Neutrophil (primary cell): ENCODE data around the gene CECR2.

Experiments used
- H3K27ac ChIP-seq: fragments of 200-600 bp; sonication (generic); 2 replicates; pipeline ENCODE4 v1.5.1; 2016; ENCODE audit warnings: mild to moderate bottlenecking, moderate library complexity
- H3K27me3 ChIP-seq: fragments of 200-600 bp; sonication (generic); 2 replicates; pipeline ENCODE4 v1.6.0; 2016; ENCODE audit warnings: mild to moderate bottlenecking
- H3K36me3 ChIP-seq: fragments of 200-600 bp; sonication (generic); 2 replicates; pipeline ENCODE4 v1.5.1; 2017
- H3K4me1 ChIP-seq, 2 experiments: fragments of 200-600 bp in 1 of 2; sonication (generic) in 1 of 2; 1 replicate in 1 of 2; 2 replicates in 1 of 2; pipeline versions ENCODE4 v1.5.1 to v1.6.1; 2013 to 2016; ENCODE audit warnings: low read depth in 1 of 2, low read length in 1 of 2, mild to moderate bottlenecking in 1 of 2, moderate library complexity in 1 of 2; ENCODE audit not compliant: control insufficient read depth in 1 of 2, insufficient read depth in 1 of 2
- H3K4me3 ChIP-seq, 2 experiments: fragments of 200-600 bp in 1 of 2; sonication (generic) in 1 of 2; 1 replicate in 1 of 2; 2 replicates in 1 of 2; pipeline ENCODE4 v1.5.1; 2013 to 2016; ENCODE audit warnings: low read depth in 1 of 2, low read length in 1 of 2, mild to moderate bottlenecking in 1 of 2, moderate library complexity in 1 of 2
- H3K9me3 ChIP-seq: fragments of 200-600 bp; sonication (generic); 2 replicates; pipeline ENCODE4 v1.5.1; 2016
- TF ChIP-seq, protein P1 (sequence below): fragments of 200-600 bp; sonication (generic); IDR thresholded peaks from 2 replicates; pipeline ENCODE4 v1.5.1; 2016; ENCODE audit warnings: antibody characterized with exemption

Gene CECR2

DNA sequence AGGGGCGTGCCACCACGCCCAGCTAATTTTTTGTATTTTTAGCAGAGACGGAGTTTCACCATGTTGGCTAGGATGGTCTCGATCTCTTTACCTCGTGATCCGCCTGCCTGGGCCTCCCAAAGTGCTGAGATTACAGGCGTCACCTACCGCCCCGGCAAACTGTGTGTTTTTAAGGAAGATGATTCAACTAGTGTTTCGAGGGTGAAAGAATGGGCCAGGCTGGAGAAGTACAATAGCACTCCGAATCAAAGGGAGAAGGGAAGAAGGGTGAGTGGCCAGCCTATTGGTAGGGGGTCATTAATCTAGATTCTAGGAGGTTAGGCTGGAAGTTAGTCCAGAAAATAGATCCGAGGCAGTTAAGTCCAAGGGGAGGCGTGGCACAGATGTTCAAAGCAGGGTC, 2.9 kb upstream of the CECR2 start:
- Histone ChIP-seq H3K9me3 (no peaks in the 10 kb centered on the region), H3K27me3 (peaks cover 92% of the 10 kb centered on the region), H3K27ac (no peak overlapping the region), H3K36me3 (no peaks in the 10 kb centered on the region), H3K4me1 (peaks cover 0 to 11% of the 10 kb centered on the region in 2 experiments), H3K4me3 (no peak overlapping the region)
- TF ChIP-seq, protein P1, sequence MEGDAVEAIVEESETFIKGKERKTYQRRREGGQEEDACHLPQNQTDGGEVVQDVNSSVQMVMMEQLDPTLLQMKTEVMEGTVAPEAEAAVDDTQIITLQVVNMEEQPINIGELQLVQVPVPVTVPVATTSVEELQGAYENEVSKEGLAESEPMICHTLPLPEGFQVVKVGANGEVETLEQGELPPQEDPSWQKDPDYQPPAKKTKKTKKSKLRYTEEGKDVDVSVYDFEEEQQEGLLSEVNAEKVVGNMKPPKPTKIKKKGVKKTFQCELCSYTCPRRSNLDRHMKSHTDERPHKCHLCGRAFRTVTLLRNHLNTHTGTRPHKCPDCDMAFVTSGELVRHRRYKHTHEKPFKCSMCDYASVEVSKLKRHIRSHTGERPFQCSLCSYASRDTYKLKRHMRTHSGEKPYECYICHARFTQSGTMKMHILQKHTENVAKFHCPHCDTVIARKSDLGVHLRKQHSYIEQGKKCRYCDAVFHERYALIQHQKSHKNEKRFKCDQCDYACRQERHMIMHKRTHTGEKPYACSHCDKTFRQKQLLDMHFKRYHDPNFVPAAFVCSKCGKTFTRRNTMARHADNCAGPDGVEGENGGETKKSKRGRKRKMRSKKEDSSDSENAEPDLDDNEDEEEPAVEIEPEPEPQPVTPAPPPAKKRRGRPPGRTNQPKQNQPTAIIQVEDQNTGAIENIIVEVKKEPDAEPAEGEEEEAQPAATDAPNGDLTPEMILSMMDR = no peak

DNA sequence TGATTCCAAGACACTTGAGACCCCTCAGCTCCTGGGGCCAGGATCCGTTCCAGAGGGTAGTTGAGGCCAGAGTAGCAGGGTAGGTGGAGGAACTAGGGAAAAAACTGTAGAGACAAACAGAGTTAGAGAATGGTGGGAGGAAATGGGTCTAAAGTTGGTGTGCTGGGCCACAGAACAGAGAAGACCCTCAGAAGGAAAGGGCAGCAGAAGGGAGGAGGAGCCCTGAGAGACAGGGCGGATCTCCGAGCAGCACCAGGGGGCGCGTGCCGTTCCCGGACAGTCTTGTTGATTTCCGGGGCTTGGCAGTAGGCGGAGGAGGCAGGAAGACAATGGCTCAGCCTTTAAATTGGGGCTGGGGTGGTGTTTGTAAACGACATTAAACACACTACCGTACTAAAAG, 2.4 kb upstream of the CECR2 start:
- peaks cover 0 to 11% of the 10 kb centered on the region in 2 experiments for H3K4me1 ChIP-seq
- H3K9me3 ChIP-seq = no peaks in the 10 kb centered on the region
- H3K36me3 ChIP-seq = no peaks in the 10 kb centered on the region
- no peak overlapping the region for H3K27ac ChIP-seq
- H3K27me3 ChIP-seq = peaks cover 95% of the 10 kb centered on the region
- TF ChIP-seq, protein P1 = no peak
- H3K4me3 ChIP-seq = no peak overlapping the region

DNA sequence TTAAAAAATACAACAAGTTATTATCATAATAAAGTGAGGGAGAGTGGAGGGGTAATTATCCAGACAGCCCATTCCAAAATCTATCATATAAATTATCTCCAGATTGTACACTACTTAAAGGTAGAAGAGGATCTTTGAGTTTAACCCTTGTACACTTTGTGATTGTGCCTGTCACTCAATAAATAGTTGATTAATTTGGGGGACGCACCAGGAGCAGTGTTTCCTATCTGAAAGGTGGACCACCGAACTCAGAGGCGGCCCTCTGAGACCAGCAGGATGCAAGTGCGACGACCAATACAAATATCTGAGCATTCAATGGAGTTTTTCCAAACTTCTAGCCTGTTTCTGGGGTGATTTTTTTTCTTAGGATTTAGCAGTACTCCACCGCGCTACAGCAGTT, 1.1 kb upstream of the CECR2 start:
- Histone ChIP-seq H3K4me1 (peaks cover 0 to 11% of the 10 kb centered on the region in 2 experiments), H3K27me3 (peaks cover 100% of the 10 kb centered on the region), H3K4me3 (no peak overlapping the region), H3K27ac (no peak overlapping the region), H3K36me3 (no peaks in the 10 kb centered on the region), H3K9me3 (no peaks in the 10 kb centered on the region)
- TF ChIP-seq, protein P1 = no peak

GRCh38 chr22:17368554-17369438, 464 bp upstream of the CECR2 start:
- H3K36me3 ChIP-seq = no peaks in the 10 kb centered on the region
- H3K9me3 ChIP-seq = no peaks in the 10 kb centered on the region
- no peak overlapping the region for H3K27ac ChIP-seq
- TF ChIP-seq, protein P1 = no peak
- peaks cover 0 to 11% of the 10 kb centered on the region in 2 experiments for H3K4me1 ChIP-seq
- H3K27me3 ChIP-seq = peaks cover 100% of the 10 kb centered on the region
- no peak overlapping the region for H3K4me3 ChIP-seq

GRCh38 chr22:17370026-17370765, 936 bp downstream of the CECR2 start:
- no peak overlapping the region for H3K27ac ChIP-seq
- H3K4me3 ChIP-seq = no peak overlapping the region
- peaks cover 100% of the 10 kb centered on the region for H3K27me3 ChIP-seq

More at GRCh38 chr22:17370026-17370765, 936 bp downstream of the CECR2 start:
- H3K9me3 ChIP-seq = no peaks in the 10 kb centered on the region
- no peaks in the 10 kb centered on the region for H3K36me3 ChIP-seq
- peaks cover 0 to 11% of the 10 kb centered on the region in 2 experiments for H3K4me1 ChIP-seq
- TF ChIP-seq, protein P1 = no peak
